CD4-positive, alpha-beta T cell treated with Interferon gamma for 1 hour (primary cell): ENCODE results near the gene KCNK7.
"Not testable (repeated sequence)": the region's sequence is repeated elsewhere in the genome, so short reads cannot be mapped to it uniquely, and the experiment has no call there.

Experiments used
- DNase-seq: peaks from one replicate; pipeline ENCODE4 v3.0.0-alpha.2; 2020

KCNK7 gene

GRCh38 chr11:65595543-65596281, at the start of gene KCNK7:
TSS of gene KCNK7 (minus strand) at chr11:65595800. CDS start at chr11:65595772, 28 bp downstream.
- no peak for DNase-seq

DNA sequence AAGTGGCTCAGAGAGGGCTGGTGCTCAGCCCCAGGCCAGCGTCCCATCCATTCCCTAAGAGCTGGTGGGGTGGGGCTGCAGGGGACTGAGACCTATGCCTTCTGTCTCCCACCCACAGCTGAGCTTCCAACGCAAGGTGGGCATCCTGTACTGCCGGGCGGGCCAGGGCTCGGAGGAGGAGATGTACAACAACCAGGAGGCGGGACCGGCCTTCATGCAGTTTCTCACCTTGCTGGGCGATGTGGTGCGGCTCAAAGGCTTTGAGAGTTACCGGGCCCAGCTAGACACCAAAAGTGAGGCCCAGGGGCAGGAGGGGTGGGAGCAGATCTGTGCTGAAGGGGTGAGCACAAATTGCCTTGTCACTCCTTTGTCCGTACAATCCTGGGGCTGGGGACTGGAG, 49.2 kb upstream of the KCNK7 start:
- DNase-seq = no peak

- no peak for DNase-seq
Measured at GRCh38 chr11:65643971-65644370, 48.4 kb upstream of the KCNK7 start.

DNA sequence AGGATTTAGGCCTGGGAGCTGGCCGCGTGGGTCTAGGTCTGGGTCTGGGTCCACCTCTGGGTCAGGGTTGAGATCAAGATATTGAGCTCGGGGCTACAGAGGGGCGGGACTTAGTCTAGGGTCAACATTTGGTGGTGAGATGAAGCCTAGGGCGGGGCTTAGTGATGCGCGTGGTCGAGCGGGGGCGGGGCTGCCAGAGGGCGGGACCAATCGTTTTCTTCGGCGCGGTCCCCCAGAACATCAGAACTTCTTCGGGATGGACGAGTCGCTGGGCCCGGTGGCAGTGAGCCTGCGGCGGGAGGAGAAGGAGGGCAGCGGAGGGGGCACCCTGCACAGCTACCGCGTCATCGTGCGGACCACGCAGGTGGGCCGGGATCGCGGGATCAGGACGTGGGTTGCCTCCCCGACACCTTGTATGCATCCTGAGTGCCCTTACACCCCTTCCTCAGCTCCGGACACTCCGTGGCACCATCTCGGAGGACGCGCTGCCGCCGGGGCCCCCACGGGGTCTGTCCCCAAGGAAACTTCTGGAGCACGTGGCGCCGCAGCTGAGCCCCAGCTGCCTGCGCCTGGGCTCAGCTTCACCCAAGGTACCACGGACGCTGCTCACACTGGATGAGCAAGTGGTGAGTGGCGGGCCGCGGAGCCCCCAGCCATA, 46.5 kb upstream of the KCNK7 start:
- peak; percentile 27 for DNase-seq

DNA sequence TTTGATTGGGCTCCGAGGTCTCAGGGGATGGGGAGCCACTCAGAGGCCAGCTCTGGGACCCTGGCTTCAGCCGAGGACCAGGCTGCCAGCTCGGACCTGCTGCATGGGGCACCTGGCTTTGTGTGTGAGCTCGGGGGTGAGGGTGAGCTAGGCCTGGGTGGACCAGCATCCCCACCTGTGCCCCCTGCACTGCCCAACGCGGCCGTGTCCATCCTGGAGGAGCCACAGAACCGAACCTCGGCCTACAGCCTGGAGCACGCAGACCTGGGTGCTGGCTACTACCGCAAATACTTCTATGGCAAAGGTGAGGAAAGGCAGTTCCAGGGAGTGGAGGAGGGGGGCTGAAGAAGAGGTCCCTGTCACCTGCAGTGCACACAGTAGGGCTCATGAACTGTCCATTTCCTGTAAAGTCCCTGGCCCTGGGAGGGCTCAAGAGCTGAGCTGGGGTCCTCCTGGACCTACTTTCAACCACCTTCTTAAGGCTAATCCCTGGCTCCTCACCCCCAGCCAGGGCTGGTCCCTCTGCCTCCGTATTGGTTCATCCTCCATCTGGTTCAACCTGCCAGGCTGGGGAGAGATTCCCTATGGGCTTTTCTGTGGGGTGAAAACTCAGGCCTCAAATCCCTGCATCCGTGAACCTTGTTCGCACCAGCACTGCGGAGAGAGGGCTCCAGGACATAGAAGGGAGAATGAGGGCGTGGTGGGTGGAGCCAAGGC, 45.9 kb upstream of the KCNK7 start:
- DNase-seq = no peak

DNA sequence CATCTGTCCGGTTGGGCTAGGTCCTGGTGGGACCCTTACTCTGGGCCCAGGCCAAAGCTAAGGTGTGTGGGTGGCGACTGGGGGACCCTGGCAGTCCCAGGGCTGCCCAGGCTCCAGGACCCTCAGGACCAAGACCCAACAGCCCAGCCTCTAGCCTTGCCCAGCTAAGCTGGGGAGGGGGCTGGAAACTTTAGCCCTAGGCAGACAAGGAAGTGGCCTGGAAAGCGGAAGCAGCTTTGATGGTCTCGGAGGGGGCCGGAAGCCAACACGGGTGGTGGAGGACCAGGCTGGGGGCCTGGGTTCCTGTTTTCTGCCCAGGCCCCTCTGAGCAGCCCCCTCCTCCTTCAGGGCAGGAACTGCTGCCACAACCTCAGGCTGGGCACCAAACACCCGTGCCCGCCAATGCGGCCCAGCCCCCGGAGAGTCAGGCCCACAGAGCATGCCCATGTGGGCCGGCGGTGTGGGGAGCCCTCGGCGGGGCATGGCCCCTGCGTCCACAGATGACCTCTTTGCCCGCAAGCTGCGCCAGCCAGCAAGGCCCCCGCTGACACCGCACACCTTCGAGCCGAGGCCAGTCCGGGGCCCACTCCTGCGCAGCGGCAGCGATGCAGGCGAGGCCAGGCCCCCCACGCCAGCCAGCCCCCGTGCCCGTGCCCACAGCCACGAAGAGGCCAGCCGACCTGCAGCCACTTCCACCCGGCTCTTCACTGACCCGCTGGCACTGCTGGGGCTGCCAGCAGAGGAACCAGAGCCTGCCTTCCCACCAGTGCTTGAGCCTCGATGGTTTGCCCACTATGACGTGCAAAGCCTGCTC, 45.1 kb upstream of the KCNK7 start:
- DNase-seq = peak; percentile 81

GRCh38 chr11:65639623-65640482, 44.3 kb upstream of the KCNK7 start:
- DNase-seq = peak; percentile 95

DNA sequence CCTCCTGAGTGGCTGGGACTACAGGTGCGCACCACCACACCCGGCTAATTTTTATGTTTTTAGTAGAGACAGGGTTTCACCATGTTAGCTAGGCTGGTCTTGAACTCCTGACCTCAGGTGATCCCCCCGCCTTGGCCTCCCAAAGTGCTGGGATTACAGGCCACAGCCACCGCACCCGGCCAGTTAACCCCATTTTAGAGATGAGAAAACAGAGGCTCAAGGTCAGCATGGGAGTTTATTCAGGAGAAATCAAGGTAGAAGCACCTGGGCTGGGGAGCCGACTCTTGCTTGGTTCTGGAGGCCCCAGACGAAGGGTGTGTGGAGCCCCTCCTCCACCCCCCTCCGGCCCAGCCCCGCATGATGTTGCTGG, 43.6 kb upstream of the KCNK7 start:
- DNase-seq = not testable (repeated sequence)

DNA sequence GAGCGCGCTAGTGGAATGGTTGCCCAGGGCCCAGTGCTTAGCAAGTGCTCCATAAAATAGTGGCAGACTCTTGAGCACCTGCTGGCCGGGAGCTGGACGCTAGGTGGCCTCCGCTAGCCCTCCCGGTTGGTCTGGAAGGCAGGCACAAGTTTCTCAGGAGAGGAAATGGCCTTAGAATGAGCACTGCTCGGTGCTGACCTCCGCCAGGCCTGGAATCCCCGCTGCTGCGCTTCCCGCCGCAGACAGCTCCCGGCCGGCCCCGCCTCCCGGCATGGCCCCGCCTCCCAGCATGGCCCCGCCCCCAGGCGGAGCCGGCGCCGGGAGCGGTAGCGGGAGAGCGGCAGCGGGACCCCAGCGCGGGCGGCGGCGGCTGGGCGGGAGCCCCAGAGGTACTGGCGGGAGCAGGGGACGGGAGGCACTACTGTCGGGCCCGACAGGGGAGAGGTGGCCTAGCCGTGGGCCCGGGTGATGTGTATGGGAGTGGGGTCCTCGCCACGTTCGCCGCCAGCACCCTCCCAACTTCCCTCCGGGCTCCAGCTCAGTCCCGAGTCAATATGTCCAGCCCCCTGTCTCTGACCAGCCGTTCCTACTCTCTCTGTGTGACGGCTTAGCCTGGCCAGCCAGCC, 42.3 kb upstream of the KCNK7 start, which contains the start of gene SIPA1:
TSS of gene SIPA1 (plus strand) at position 308 of the 626 bp plus-strand sequence. CDS start 2,821 bp downstream, outside the sequence.
- peak; percentile 72 for DNase-seq

GRCh38 chr11:65637032-65637557, 41.5 kb upstream of the KCNK7 start:
- no peak for DNase-seq

DNA sequence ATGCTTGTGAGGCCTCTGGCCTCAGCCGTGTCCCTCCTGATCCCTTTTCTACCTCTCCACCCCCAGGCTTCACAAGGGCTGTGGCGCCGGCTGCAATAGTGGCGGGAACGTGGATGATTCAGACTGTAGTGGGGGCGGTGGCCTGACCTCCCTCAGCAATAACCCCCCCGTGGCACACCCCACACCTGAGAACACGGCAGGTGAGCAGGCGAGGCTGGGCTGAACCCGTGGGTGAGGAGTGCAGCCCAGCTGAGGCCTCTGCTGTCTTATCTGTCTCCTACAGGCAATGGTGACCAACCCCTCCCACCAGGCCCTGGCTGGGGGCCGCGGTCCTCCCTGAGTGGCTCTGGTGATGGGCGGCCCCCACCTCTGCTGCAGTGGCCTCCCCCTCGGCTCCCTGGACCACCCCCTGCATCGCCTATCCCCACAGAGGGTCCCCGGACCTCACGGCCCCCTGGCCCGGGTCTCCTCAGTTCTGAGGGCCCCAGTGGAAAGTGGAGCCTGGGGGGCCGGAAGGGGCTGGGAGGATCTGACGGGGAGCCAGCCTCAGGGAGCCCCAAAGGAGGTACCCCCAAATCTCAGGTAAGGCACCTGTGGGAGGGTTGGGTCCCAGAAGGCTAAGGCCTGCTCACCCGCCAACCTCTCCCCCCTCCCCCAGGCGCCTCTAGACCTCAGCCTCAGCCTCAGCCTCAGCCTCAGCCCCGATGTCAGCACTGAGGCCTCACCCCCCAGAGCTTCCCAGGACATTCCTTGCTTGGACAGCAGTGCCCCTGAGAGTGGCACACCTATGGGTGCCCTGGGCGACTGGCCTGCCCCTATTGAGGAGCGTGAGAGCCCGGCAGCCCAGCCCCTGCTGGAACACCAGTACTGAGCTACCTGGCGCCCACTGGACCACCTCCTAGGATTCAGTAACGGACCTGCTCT, 40.8 kb upstream of the KCNK7 start:
- no peak for DNase-seq

GRCh38 chr11:65634905-65635731, 39.5 kb upstream of the KCNK7 start:
- no peak for DNase-seq

- DNase-seq = no peak
Measured at GRCh38 chr11:65634440-65634839, 38.8 kb upstream of the KCNK7 start.

GRCh38 chr11:65634109-65634436, 38.5 kb upstream of the KCNK7 start:
- no peak for DNase-seq

DNA sequence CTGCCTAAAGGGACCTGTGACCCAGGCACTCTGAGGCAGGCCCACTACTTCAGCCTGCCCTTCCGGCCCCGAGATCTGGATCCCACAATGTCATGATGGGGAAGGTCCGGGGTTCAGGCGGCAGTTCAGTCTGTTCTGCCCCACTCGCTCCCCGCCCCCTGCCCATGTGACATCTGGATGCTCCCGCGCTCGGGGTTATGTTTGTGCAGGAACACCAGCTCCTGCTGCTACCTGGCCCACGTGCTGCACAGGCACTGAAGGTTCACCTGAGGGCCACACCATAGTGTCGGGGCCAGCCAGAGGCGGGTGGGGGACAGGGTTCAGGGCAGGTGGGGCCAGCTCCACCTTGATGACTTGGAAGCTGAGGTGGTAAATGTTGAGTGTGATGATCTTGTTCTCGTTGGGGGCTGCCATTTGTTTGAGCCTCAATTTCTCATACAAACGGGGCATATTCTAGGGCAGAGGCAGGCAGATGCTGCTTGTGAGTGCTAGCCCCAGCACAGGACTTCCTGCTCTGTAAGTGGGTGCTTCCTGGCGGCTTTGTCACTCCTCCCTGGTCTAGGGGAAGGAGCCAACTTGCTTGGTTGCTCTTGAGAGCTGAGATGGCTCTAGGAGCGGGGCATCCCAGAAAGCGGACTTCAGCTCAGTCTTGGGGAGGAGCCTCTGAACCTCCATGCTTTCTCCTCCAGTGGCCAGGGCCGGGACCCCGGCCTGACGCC, 37.9 kb upstream of the KCNK7 start:
- no peak for DNase-seq

DNA sequence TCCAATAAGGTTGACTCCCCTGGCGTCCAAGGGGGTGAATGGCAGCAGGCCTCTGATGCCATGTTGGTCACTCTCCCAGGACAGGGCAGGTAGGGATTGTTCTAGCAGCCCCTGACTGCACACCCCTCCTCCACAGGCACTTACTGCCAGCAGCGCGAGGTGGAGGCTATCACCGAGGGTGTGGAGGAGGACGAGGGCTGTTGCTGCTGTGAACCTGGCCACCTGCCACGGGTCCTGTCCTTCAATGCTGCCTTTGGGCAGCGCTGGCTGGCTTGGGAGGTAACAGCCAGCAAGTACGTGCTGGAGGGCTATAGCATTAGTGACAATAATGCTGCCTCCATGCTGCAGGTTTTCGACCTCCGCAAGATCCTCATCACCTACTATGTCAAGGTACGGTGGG, 34.6 kb upstream of the KCNK7 start:
- DNase-seq = no peak

- no peak for DNase-seq
Measured at GRCh38 chr11:65629579-65629978, 34.0 kb upstream of the KCNK7 start.

- no peak for DNase-seq
Measured at GRCh38 chr11:65627202-65627601, 31.6 kb upstream of the KCNK7 start.
